ENCODE results near the gene CHCHD4.

- TF ChIP-seq, protein P1, sequence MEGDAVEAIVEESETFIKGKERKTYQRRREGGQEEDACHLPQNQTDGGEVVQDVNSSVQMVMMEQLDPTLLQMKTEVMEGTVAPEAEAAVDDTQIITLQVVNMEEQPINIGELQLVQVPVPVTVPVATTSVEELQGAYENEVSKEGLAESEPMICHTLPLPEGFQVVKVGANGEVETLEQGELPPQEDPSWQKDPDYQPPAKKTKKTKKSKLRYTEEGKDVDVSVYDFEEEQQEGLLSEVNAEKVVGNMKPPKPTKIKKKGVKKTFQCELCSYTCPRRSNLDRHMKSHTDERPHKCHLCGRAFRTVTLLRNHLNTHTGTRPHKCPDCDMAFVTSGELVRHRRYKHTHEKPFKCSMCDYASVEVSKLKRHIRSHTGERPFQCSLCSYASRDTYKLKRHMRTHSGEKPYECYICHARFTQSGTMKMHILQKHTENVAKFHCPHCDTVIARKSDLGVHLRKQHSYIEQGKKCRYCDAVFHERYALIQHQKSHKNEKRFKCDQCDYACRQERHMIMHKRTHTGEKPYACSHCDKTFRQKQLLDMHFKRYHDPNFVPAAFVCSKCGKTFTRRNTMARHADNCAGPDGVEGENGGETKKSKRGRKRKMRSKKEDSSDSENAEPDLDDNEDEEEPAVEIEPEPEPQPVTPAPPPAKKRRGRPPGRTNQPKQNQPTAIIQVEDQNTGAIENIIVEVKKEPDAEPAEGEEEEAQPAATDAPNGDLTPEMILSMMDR (IDR thresholded peaks at IDR 0.05; ENCODE audit: borderline replicate concordance, extremely low read depth, low read length, poor library complexity, severe bottlenecking), result no peak
- no peak for TF ChIP-seq EZH2 (IDR thresholded peaks at IDR 0.05; ENCODE audit: borderline replicate concordance, low read depth, low read length, severe bottlenecking)
These were observed 45.2 kb upstream of the CHCHD4 start for GRCh38 chr3:14169871-14170270.

All from DND-41 (cell line).